NT2/D1 (cell line): ENCODE measurements around the gene C2orf66.

Source experiments
- DNase-seq: peaks from one replicate; pipeline ENCODE4 v3.0.0-alpha.2; 2011; ENCODE audit warnings: low read depth, low spot score
- H3K27me3 ChIP-seq: 2 replicates; pipeline ENCODE4 v1.6.0; 2011; ENCODE audit warnings: mild to moderate bottlenecking; ENCODE audit not compliant: insufficient read length, insufficient read depth
- H3K36me3 ChIP-seq: 2 replicates; pipeline ENCODE4 v1.6.1; 2011; ENCODE audit warnings: mild to moderate bottlenecking, low read length, mixed read lengths; ENCODE audit not compliant: insufficient read depth, insufficient read length
- H3K4me1 ChIP-seq: 2 replicates; pipeline ENCODE4 v1.5.1; 2011; ENCODE audit not compliant: insufficient read depth, insufficient read length
- H3K4me3 ChIP-seq: 2 replicates; pipeline ENCODE4 v1.5.1; 2011; ENCODE audit warnings: low read depth; ENCODE audit not compliant: insufficient read length
- H3K9ac ChIP-seq: 2 replicates; pipeline ENCODE4 v1.6.0; 2011; ENCODE audit warnings: low read depth; ENCODE audit not compliant: insufficient read length
- H3K9me3 ChIP-seq: 2 replicates; pipeline ENCODE4 v1.5.1; 2011; ENCODE audit warnings: mild to moderate bottlenecking, low read length; ENCODE audit not compliant: insufficient read depth
- SUZ12 ChIP-seq: IDR thresholded peaks from 2 replicates; pipeline ENCODE4 v1.6.1; 2011; ENCODE audit not compliant: insufficient read length, insufficient read depth; ENCODE audit errors: extremely low read depth
- YY1 ChIP-seq: IDR thresholded peaks from 2 replicates; pipeline ENCODE4 v1.6.1; 2011; ENCODE audit not compliant: insufficient read length, insufficient read depth
- ZNF274 ChIP-seq: IDR thresholded peaks from 2 replicates; pipeline ENCODE4 v1.6.1; 2011; ENCODE audit warnings: mild to moderate bottlenecking, low read depth, low read length

Gene C2orf66

DNA sequence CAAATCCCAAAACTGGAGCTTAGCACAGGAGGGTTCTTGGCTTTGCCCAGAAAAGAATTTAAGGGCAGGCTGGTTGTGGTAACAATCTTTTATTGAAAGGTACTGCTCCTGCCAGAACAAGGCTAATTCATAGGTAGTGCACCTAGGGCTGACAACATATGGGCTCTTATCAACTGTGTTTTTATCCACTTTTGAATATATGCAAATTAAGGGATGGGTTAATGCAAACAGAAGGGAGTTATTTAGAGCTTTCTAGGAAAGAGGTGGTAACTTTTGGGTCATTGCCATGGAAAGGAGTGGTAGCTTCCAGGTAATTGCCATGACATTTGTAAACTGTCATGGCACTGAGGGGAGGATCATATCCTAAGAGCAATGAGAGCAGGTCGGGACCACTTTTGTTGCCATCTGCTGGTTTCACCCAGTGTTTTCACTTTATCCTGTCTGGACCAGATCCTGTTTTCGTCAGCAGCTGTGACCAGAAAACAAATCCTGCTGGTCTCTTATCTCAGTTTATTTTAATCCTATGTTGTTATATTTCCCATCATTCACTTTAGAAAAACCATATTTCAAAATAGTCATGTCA lies 981 bp downstream of the C2orf66 start:
- DNase-seq: no peak

DNA sequence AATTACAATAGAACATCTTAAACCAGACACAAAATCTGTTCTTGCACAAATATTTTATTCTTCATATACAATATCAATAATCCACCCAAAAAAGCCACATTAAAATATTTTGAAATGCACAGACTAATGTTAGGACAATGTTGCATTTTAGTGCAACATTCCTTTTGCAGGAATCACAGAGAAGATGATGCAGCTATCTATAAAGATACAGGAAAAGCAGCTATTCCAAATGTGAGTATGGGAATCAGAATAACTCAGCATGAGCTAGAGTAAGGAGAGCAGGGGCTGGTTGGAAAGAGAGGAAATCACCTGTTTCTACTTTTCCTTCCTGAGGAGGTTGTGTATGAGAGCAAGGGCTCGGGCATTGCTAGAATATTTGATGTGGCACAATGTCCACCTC lies 4.8 kb downstream of the C2orf66 start:
- no peak overlapping the region for H3K4me3 ChIP-seq
- no peak overlapping the region for H3K9ac ChIP-seq
- no peak for TF ChIP-seq ZNF274
- TF ChIP-seq SUZ12: no peak
- no peak for TF ChIP-seq YY1
- no peaks in the 10 kb centered on the region for H3K27me3 ChIP-seq
- H3K4me1 ChIP-seq: no peaks in the 10 kb centered on the region
- no peak for DNase-seq
- no peaks in the 10 kb centered on the region for H3K9me3 ChIP-seq
- H3K36me3 ChIP-seq: no peaks in the 10 kb centered on the region

More for the DNA sequence above, 981 bp downstream of the C2orf66 start:
- Histone ChIP-seq H3K9ac (no peak overlapping the region), H3K27me3 (no peaks in the 10 kb centered on the region), H3K9me3 (no peaks in the 10 kb centered on the region), H3K4me3 (no peak overlapping the region), H3K4me1 (no peaks in the 10 kb centered on the region), H3K36me3 (no peaks in the 10 kb centered on the region)
- TF ChIP-seq SUZ12 (no peak), YY1 (no peak), ZNF274 (no peak)

DNA sequence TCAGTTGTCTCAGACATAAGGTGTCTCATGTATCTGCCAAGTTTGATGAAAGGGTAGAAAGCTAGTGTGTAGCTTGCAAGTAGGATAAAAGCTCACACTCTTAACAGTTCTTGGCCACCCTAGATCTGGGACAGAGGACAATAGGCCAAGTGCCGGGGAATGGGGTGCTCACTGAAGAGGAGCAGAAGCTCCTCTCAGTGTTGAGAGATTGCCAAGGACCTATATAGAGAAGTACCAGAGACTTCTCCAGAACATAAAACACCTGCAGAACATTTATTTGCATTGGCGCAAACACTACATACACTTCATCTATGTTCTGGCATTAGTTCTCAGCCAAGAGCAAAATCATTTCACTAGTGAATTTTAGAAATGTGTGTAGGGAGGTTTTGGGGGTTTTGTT lies 6.8 kb downstream of the C2orf66 start:
- Histone ChIP-seq H3K4me3 (no peak overlapping the region), H3K36me3 (peaks cover 10% of the 10 kb centered on the region), H3K9me3 (no peaks in the 10 kb centered on the region), H3K27me3 (no peaks in the 10 kb centered on the region), H3K9ac (no peak overlapping the region), H3K4me1 (no peaks in the 10 kb centered on the region)
- TF ChIP-seq YY1: no peak
- no peak for TF ChIP-seq SUZ12
- no peak for DNase-seq

DNA sequence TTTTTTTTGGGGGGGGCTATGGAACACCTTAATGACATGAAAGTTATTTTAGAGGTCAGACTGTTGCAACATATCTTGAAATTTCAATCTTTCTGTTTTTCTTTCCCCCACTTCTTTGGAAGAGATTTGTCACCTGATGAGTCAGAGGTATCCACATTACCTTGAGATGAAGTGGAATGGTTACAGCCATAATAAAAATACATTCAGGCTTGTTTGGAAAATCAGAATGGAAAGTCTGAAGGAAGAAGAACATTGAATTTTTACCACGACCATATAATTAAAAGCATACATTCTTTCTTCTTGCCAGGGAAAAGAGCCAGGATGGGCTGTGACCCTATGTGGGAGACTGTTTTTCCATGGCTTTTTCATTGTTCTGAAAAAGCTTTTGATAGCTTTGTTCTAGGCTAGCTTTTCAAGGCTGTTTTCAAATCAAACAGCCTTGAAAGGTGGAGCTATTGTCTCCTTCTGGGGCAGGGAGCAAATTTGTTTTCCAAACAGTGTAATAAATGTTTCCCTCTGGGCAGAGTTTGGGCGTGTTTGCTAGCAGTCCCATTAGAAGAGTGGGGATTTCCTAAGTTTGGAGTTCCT lies 7.4 kb downstream of the C2orf66 start:
- Histone ChIP-seq H3K9me3 (no peaks in the 10 kb centered on the region), H3K36me3 (peaks cover 16% of the 10 kb centered on the region), H3K9ac (no peak overlapping the region), H3K4me3 (no peak overlapping the region), H3K27me3 (no peaks in the 10 kb centered on the region), H3K4me1 (no peaks in the 10 kb centered on the region)
- no peak for TF ChIP-seq SUZ12
- no peak for TF ChIP-seq ZNF274
- DNase-seq: no peak

DNA sequence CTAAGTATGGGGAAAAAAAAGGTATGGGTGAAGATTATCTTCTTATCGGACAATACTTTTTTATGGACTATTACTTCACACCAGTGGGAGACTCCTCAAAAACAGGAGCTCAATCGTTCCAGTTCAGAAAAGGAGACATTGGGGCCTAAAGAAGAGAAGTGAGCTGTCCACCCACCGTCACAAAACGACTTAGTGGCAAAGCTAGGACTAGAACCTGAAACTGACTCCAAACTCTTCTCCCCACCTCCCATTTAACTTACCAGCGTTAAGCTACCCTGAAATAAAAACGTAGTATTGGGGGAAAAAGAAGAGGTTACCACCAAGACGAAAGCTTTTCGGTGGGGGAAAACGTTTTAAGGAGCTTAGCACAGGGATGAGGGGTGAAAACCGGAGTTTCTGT lies 10.2 kb downstream of the C2orf66 start:
- Histone ChIP-seq H3K9ac (peak overlapping the region; percentile 87), H3K36me3 (peaks cover 38% of the 10 kb centered on the region), H3K27me3 (no peaks in the 10 kb centered on the region), H3K9me3 (no peaks in the 10 kb centered on the region), H3K4me3 (peak overlapping the region; percentile 82), H3K4me1 (no peaks in the 10 kb centered on the region)
- no peak for DNase-seq
- TF ChIP-seq SUZ12: no peak
- TF ChIP-seq YY1: no peak
- no peak for TF ChIP-seq ZNF274

DNA sequence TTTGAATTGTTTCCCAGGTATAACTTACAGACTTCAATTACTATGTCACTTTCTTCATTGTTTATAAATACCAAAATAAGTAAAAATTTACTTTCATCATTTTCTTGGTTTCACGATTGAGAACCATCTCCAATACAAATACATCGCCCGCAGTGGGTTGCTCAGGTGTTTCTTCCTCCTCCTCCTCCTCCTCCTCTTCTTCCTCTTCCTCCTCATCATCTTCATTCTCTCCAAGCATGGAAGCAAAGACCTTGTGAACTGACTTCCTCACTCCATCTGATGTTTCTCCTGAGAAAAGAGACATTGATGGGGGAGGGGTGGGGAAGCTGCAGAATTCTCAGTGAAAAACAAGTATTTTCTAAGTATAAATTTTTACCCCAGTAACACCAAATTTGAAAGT lies 16.3 kb downstream of the C2orf66 start:
- TF ChIP-seq SUZ12: no peak
- TF ChIP-seq ZNF274: no peak
- TF ChIP-seq YY1: no peak
- Histone ChIP-seq H3K36me3 (peaks cover 93% of the 10 kb centered on the region), H3K9ac (no peak overlapping the region), H3K4me3 (no peak overlapping the region), H3K27me3 (no peaks in the 10 kb centered on the region), H3K4me1 (no peaks in the 10 kb centered on the region), H3K9me3 (no peaks in the 10 kb centered on the region)
- no peak for DNase-seq

DNA sequence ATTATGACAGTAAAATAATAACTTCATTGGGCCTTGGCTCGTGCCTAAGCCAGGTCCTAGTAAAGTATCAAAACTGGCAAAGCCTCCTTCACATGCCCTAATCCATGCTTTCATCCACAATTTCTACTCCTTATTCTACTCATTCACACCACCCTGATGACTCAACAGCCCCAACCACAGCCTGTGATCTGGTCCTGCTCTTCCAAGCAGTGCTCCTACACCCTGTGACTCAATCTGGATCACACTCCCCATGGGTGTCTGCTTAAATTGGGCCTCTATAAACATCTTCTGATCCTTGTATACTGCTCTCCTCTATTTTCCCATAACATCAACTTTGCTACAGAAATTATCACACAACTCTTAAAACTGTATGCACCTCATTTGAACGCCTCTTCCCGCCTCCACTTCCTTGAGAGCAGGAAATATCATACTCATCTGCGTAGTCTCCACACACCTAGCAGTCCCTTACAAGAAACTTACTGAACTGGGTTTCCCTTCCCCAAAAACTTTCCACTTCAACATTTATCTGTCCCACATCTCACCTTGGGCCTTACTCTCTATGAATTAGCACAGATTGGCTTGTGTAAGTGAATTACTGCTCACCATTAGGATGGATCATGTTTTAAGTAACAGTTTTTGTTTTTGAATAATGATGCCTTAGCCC lies 25.6 kb downstream of the C2orf66 start:
- no peak overlapping the region for H3K4me3 ChIP-seq
- no peaks in the 10 kb centered on the region for H3K4me1 ChIP-seq
- TF ChIP-seq YY1 (no peak), ZNF274 (no peak), SUZ12 (no peak)
- no peaks in the 10 kb centered on the region for H3K27me3 ChIP-seq
- H3K9ac ChIP-seq: no peak overlapping the region
- H3K36me3 ChIP-seq: peaks cover 90% of the 10 kb centered on the region
- H3K9me3 ChIP-seq: no peaks in the 10 kb centered on the region
- DNase-seq: no peak

DNA sequence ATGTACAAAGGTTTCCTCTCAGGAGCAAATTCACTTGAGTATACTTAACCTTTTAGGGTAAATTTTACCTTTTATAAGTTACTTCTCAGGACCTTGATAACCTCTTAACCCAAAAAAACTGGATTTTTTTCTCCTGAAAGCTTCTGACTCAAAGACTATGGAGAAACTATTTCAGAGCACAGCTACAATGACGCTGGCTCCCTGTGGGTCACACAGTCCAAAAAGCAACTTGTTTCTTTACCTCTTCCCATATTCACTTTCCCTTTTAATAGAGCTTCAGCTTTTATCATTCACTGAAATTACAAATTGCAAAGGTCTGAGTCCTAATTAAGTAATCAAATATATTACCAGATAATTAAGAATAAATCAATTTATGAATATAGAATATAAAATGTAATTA lies 42.1 kb downstream of the C2orf66 start:
- no peak for TF ChIP-seq SUZ12
- no peak for TF ChIP-seq ZNF274
- TF ChIP-seq YY1: no peak
- Histone ChIP-seq H3K9ac (no peak overlapping the region), H3K27me3 (no peaks in the 10 kb centered on the region), H3K36me3 (peaks cover 92% of the 10 kb centered on the region), H3K4me3 (no peak overlapping the region), H3K9me3 (no peaks in the 10 kb centered on the region), H3K4me1 (no peaks in the 10 kb centered on the region)
- no peak for DNase-seq
